HG02759 (cell line): ENCODE data around the gene LINGO4.
"Not testable (repeated sequence)": the region's sequence is repeated elsewhere in the genome, so short reads cannot be mapped to it uniquely, and the experiment has no call there.

Experiments used
- ATAC-seq: cut with Tn5 transposase; IDR thresholded peaks from one replicate; pipeline ENCODE4 v1.9.1; 2021; ENCODE audit warnings: mild to moderate bottlenecking, moderate library complexity; ENCODE audit not compliant: unreplicated experiment

The LINGO4 gene

GRCh38 chr1:151787689-151788088 is 17.5 kb downstream of the LINGO4 start:
- ATAC-seq: no peak

DNA sequence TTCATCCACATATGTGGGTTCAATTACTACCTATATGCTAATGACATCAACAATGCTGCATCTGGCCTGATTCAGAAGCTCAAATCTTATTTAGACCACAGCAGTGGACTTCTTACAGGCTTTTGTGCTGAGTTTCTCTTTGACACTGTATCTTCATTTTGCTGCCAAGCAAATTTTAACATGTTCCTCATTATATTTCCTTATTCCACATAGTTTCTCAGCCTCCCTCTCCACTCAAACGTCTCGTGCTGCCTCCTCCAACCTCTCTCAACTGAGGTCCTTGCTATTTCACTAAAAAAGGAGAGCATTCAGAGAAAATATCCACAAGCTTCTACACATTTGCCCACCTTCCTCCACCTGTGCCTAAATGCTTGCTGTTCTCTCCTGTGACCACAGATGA is 21.4 kb downstream of the LINGO4 start:
- no peak for ATAC-seq

DNA sequence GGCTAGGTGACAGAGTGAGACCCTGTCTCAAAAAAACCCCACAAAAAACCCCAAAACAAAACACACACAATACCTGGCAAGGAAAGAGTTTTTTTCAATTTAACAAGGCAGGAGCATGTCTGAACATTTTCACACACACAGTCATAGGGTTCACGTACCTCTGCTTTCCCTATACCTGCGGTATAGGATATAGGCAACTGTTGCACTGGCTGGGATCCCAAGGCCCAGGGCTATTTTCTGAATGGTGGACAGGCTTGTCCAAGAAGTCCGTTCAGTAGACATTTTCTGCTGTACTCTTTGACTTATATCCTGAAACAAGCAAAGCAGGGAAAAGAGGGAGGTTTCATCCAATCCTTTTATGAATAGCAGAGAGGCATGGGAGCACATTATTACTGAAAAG is 22.5 kb downstream of the LINGO4 start:
- ATAC-seq: no peak

DNA sequence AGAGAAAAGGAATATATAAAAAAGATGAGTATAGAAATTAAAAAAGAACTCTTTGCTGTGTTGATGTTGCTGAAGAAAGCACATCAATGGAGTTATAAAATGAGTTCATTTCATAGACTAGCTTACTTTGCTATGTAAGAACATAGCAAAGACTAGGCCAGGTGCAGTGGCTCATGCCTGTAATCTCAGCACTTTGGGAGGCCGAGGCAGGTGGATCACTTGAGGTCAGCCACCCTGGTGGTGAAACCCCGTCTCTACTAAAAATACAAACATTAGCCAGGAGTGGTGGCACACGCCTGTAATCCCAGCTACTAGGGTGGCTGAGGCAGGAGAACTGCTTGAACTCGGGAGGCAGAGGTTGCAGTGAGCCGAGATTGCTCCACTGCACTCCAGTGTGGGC is 23.2 kb downstream of the LINGO4 start:
- not testable (repeated sequence) for ATAC-seq

GRCh38 chr1:151780736-151781135 is 24.5 kb downstream of the LINGO4 start:
- ATAC-seq: not testable (repeated sequence)

- ATAC-seq: no peak
Observed at GRCh38 chr1:151779852-151780251, 25.4 kb downstream of the LINGO4 start.

DNA sequence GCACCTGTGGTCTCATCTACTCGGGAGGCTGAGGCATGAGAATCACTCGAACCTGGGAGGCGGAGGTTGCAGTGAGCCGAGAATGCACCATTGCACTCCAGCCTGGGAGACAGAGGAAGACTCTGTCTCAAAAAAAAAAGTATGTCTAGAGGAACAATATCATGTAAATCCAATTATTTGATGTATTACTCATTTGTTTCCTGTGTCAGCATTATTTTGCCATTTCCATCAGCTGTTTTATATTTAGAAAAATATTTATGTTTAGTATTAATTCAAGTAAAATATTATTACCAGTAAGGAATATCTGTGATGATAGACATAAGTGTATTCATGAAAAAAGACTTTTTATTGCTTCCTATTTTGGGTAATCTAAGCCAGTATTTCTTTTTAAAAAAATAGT is 27.9 kb downstream of the LINGO4 start:
- ATAC-seq: no peak

DNA sequence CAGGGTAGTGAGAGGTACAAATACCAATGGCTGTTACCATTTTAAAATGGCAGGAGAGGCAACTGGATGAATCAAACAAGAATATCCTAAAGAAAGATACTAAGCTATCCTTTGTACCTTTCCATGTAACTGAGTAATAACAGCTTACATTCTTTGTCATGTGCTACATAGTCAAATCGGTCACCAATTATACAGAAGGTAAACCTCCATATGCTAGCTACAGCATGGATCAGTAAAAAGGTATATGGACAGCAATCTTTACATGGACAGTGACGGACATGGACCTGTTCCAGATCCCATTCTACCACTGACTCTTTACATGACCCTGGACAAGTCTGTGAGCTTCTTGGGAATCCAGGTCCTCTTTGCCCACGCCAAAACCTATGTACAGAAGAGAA is 28.6 kb downstream of the LINGO4 start:
- no peak for ATAC-seq

DNA sequence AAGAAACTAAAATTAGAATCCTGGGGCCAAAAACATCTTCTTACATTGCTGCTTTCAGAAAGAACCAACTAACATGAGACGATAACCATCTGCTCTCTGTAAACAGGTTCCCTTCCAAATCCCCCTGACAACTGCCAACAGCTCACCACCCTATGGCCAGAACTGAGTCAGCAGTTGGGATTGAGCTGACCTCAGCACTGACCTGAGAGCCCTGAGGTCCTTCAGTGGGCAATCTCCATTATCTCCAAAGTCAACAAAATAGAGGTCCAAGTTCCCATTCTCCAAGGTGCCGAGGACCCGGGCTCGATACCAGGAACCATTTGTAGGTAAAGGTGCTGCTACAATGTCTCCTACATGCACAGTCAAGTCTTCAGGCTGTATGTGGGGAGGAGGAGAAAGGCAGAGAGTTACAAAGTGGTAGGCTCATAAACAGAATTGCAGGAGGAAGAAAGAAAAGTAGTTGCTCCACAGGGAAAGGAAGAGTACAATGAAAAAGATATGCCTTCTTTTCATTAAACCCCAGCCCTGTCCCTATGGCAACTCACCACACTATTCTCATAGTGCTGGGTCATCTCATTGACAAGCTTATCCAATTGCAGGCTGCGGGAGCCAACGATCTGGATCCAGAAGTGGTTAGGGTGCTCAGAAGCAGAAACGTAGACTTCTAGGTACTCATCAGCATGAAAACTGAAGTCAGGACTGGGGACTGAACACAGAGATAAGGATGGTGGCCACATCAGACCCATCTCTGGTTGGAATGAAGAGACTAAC is 29.1 kb downstream of the LINGO4 start:
- no peak for ATAC-seq

- no peak for ATAC-seq
Observed at GRCh38 chr1:151774256-151774922, 30.8 kb downstream of the LINGO4 start.

- ATAC-seq: no peak
Observed at GRCh38 chr1:151773702-151774101, 31.5 kb downstream of the LINGO4 start.

- ATAC-seq: not testable (repeated sequence)
Observed at GRCh38 chr1:151769270-151769669, 35.9 kb downstream of the LINGO4 start.

DNA sequence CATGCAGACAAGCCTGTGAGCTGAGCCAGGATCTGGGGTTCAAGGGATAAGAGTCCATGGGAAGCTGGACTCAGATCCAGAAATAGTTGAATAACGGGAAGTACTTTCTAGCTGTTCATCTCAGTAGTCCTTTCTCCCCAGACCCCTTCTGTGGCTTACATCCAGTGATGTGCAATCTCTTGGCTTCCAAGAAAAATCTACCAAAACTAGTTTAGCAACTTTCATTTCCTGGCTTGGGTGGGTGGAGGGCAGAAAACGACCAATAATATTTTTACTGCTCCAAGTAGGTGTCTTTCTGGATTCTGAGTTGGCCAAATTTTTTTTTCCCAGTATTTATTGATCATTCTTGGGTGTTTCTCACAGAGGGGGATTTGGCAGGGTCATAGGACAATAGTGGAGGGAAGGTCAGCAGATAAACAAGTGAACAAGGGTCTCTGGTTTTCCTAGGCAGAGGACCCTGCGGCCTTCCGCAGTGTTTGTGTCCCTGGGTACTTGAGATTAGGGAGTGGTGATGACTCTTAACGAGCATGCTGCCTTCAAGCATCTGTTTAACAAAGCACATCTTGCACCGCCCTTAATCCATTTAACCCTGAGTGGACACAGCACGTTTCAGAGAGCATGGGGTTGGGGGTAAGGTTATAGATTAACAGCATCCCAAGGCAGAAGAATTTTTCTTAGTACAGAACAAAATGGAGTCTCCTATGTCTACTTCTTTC is 36.7 kb downstream of the LINGO4 start:
- not testable (repeated sequence) for ATAC-seq

DNA sequence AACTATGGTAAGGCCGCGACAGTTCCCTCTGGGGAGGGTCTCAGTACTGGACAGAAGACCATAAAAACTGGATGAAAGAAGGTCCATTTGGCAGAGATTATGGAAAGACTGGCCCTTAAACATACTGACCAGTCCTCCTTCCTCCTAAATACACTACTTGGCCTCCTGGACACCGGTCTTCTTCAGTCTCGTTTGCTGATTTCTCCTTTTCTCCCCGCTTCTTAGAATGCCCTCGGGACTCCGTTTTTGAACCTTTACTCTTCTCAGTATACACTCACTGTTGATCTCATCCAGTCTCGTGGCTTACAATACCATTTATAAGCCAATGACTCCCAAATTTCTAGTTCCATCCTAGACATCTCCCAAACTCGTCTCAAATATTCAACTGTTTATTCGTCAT is 41.2 kb downstream of the LINGO4 start:
- ATAC-seq: no peak

DNA sequence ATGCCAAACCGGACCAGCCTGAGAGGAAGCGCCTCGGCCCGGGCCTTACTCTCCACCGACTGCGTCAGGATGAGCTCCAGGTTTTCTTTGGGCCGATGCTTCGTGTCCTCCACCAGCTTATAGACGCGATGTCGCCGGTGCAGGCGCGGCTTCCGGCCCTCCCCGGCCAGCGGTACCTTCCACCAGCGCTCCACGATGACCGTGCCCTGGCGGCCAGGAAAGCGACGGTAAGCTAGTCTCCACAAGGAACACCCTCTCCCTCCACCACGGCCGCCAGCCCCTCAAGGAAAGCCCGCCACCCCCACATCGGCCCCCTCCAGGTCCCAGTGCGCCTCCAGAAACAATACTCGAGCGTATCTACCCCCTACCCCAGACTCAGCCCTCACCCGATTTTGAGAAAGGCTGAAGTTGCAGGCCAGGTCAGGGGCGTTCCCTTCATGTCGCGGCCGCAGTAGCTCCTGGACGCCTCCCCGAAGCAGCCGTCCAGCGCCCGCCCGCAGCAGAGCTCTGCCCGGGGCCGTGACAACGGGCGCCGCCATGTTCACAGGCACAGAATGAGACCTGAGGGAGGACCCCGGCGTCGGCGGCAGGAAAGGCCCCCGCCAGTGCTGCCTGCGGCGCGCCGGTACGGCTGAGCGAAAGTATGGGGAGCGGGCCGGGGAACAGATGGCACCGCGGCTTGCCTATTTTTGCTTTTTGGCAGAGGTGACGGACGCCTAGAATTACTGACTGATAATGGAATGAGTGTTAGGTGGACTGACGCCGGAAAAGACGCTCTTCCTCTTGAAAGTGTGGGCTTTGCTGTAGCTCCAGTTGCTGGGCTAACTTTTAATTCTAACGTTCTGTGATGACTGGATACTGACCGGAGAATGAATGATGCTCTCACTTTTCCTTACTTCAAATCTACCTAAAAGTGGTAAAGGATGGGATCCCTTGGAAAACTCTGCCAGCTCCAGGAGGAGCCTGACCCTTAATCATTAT is 42.0 kb downstream of the LINGO4 start, which contains the start of gene MRPL9:
Gene MRPL9 (minus strand): TSS at position 556 of the 981 bp plus-strand sequence. CDS start 17 bp downstream, at position 539.
- peak; percentile 98 for ATAC-seq

DNA sequence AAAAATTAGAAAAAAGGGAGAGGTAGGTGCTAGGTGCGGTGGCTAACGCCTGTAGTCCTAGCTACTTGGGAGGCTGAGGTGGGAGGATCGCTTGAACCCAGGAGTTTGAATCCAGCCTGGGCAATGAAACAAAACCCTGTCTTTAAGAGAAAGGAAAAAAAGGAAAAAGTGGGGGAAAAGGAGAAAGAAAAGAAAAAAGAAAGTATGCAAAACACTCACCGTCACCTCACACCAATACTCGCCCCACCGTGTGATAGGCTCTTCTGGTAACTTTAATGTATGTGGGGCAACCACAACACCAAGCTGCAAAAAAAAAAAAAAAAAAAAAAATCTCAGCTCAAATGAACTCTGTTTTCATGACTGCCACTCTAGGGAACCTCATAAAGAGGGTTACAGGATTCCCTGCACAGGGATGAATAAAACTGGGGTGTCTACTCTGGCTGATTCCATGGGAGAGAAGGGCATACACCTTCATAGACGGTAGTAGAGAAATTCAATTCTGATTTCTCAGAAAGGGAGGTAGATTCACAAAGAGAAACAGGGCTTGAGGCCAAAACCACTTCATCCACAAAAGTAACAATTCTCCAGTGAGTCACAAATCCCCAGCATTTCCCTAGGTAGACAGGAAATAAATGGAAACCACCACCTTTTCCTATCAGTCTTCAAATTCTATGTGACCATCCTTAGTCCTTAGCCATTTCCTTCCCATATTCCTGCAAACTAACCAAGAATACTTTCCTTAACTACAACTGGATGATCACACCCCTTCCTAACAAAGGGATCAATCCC is 44.4 kb downstream of the LINGO4 start:
- ATAC-seq: no peak

DNA sequence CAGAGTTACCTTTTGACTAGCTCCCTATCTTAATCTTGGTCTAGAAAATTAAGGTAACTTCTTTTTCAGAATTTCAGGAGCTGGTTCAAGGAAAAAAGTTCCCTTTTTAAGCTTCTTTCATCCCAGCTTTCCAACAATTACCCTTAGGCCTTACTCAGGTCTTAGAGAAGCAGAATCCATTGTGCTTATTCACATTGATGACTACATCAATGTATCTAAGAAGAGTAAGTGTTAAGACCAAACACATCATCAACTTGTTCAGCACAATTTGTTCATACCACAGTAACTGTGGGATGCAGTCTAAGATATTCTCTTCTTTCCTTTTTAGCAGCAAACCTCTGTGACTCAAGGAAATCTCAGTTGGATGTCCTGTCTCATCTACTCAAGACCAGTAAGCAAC is 46.0 kb downstream of the LINGO4 start:
- ATAC-seq: no peak

- no peak for ATAC-seq
Observed at GRCh38 chr1:151756291-151756690, 48.9 kb downstream of the LINGO4 start.
